HFF-Myc (cell line): ENCODE data around the gene TMEM171.

Experiments used
- DNase-seq: peaks from one replicate; pipeline ENCODE4 v3.0.0-alpha.2; 2011; ENCODE audit warnings: low read depth; ENCODE audit errors: extremely low read depth
- H3K4me3 ChIP-seq: replicated peaks from 2 replicates; pipeline ENCODE4 v1.5.1; 2011; ENCODE audit warnings: low read depth, mild to moderate bottlenecking, control low read depth, low read length
- CTCF ChIP-seq: IDR thresholded peaks from 2 replicates; pipeline ENCODE4 v1.5.1; 2012; ENCODE audit warnings: mild to moderate bottlenecking, low read depth, low read length, control low read depth; ENCODE audit errors: missing control alignments

TMEM171 gene

GRCh38 chr5:73155271-73156222 lies 35.2 kb downstream of the TMEM171 start:
- DNase-seq: no peak
- no peak overlapping the region for H3K4me3 ChIP-seq
- no peak for TF ChIP-seq CTCF

GRCh38 chr5:73157414-73158303 lies 37.3 kb downstream of the TMEM171 start:
- no peak for TF ChIP-seq CTCF
- H3K4me3 ChIP-seq: no peak overlapping the region
- DNase-seq: no peak

- no peak overlapping the region for H3K4me3 ChIP-seq
- TF ChIP-seq CTCF: no peak
- no peak for DNase-seq
These were observed 37.9 kb downstream of the TMEM171 start for GRCh38 chr5:73158313-73158712.

GRCh38 chr5:73160239-73160671 lies 39.9 kb downstream of the TMEM171 start:
- no peak for TF ChIP-seq CTCF
- no peak overlapping the region for H3K4me3 ChIP-seq
- DNase-seq: no peak

- no peak for DNase-seq
- TF ChIP-seq CTCF: peak; percentile 70
- H3K4me3 ChIP-seq: no peak overlapping the region
These were observed 50.1 kb downstream of the TMEM171 start for GRCh38 chr5:73170522-73170921.

- no peak for DNase-seq
- no peak for TF ChIP-seq CTCF
- H3K4me3 ChIP-seq: no peak overlapping the region
These were observed 51.1 kb downstream of the TMEM171 start for GRCh38 chr5:73171495-73171894.
